Upper lobe of left lung (tissue), 6 donors: ENCODE results near the gene SEL1L3. TPM values are rescaled to one million over a fixed set of nuclear protein-coding genes. Genes with fewer than 3 reads are reported as not detected.

Source experiments
- ATAC-seq, 2 donors: fragments of 200-7000 bp; cut with Tn5 transposase; one replicate each; pipeline ENCODE4 v1.9.1; 2022; ENCODE audit warnings: mild to moderate bottlenecking in 2 of 2, moderate library complexity in 2 of 2; ENCODE audit not compliant: low FRiP score in 2 of 2
- DNase-seq, 2 donors: peaks; one replicate each; pipeline ENCODE4 v3.0.0-alpha.2; 2019 to 2020
- H3K27ac ChIP-seq, 4 donors: fragments of 200-600 bp; sonication (generic); one replicate each; pipeline ENCODE4 v1.5.1; 2016 to 2019
- H3K27me3 ChIP-seq, 4 donors: fragments of 200-600 bp; sonication (generic); one replicate each; pipeline ENCODE4 v1.5.1; 2017 to 2019
- H3K36me3 ChIP-seq, 4 donors: fragments of 200-600 bp; sonication (generic); one replicate each; pipeline ENCODE4 v1.5.1; 2016 to 2019
- H3K4me1 ChIP-seq, 4 donors: fragments of 200-600 bp; sonication (generic); one replicate each; pipeline ENCODE4 v1.5.1; 2018 to 2019
- H3K4me3 ChIP-seq, 4 donors: fragments of 200-600 bp; sonication (generic); one replicate each; pipeline ENCODE4 v1.5.1; 2017 to 2019; ENCODE audit warnings: mild to moderate bottlenecking in 2 of 4, moderate library complexity in 1 of 4
- H3K9me3 ChIP-seq, 4 donors: fragments of 200-600 bp; sonication (generic); one replicate each; pipeline ENCODE4 v1.5.1; 2018 to 2019
- EP300 ChIP-seq, 4 donors: sonication (generic); formaldehyde crosslinking; IDR thresholded peaks; one replicate each; pipeline ENCODE4 v1.5.1; 2017; ENCODE audit warnings: antibody characterized with exemption in 4 of 4, control low read depth in 2 of 4
- POLR2A ChIP-seq, 4 donors: fragments of 450-650 bp; IDR thresholded peaks; one replicate each; pipeline ENCODE4 v1.5.1; 2016 to 2017; ENCODE audit warnings: antibody characterized with exemption in 4 of 4, mild to moderate bottlenecking in 2 of 4
- POLR2AphosphoS5 ChIP-seq, 2 donors: sonication (generic); formaldehyde crosslinking; IDR thresholded peaks; one replicate each; pipeline ENCODE4 v1.5.1; 2017; ENCODE audit warnings: antibody characterized with exemption in 2 of 2
- WGBS, 2 donors: methylation state at CpG; one replicate each; pipeline ENCODE4 v1.1.5; 2017 to 2018; 5-methylcytosine and 5-hydroxymethylcytosine counted together
- total RNA-seq, 6 donors: library from RNA; depleted of rRNA in 4 of 6; stranded (reverse); fragments of >200 nt in 4 of 6; gene quantifications; one replicate each; pipeline versions ENCODE4 v1.1.0 to v1.2.1, GENCODE V29; 2016 to 2021
- TF ChIP-seq, protein P1 (sequence below), 6 experiments: fragments of 450-650 bp in 4 of 6; fragments of 200-600 bp in 2 of 6; sonication (generic) in 2 of 6; IDR thresholded peaks; one replicate each; pipeline ENCODE4 v1.5.1; 2016 to 2019; ENCODE audit warnings: antibody characterized with exemption in 6 of 6
- donor health status: DM: no; HTN: no; CAD: no; lungs with moderate emphysema.
- donor health status: DM: no; HTN: yes; CAD: no; lungs with severe emphysema.

Gene SEL1L3
- total RNA-seq, 6 donors from 2014 or later = 41.7 to 197 (median 64.7) TPM

DNA sequence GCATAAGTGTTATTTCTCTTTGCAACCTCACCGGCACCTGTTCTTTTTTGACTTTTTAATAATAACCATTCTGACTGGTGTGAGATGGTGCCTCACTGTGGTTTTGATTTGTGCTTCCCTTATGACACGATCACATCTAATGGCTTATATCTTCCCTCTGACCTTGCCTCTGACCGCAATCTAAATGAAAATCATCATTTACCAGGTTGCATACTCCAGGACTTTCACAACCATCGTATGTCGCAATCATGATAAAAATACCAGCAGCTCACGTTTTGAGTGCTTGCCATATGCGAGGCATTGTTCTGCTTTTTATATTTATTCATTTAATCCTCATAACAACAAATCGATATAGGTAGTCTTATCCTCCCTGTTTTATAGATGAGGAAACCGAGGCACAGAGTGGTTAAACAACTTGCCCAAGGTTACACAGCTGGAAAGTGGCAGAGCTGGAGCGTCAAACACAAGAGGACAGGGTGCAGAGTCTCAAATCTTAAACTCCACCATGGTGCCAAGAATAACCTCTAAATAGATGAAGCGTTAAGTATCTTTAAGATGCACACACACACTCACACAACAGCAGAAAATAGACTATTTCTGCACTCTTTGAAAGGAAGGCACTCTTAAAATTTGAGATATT is 102.2 kb downstream of the SEL1L3 start:
- Histone ChIP-seq H3K27ac (no peak overlapping the region), H3K27me3 (no peaks in the 10 kb centered on the region), H3K4me1 (no peaks in the 10 kb centered on the region), H3K4me3 (no peak overlapping the region), H3K36me3 (peaks cover 4 to 67% (median 26%) of the 10 kb centered on the region in 4 donors), H3K9me3 (no peaks in the 10 kb centered on the region)
- no peak for ATAC-seq
- WGBS, 2 donors = 49 to 76% methylated on average over 11 of the region's 11 CpGs
- DNase-seq = no peak
- TF ChIP-seq EP300 (IDR thresholded peaks at IDR 0.05) (no peak), POLR2AphosphoS5 (IDR thresholded peaks at IDR 0.05) (no peak), POLR2A (IDR thresholded peaks at IDR 0.05) (no peak)
- TF ChIP-seq, protein P1, sequence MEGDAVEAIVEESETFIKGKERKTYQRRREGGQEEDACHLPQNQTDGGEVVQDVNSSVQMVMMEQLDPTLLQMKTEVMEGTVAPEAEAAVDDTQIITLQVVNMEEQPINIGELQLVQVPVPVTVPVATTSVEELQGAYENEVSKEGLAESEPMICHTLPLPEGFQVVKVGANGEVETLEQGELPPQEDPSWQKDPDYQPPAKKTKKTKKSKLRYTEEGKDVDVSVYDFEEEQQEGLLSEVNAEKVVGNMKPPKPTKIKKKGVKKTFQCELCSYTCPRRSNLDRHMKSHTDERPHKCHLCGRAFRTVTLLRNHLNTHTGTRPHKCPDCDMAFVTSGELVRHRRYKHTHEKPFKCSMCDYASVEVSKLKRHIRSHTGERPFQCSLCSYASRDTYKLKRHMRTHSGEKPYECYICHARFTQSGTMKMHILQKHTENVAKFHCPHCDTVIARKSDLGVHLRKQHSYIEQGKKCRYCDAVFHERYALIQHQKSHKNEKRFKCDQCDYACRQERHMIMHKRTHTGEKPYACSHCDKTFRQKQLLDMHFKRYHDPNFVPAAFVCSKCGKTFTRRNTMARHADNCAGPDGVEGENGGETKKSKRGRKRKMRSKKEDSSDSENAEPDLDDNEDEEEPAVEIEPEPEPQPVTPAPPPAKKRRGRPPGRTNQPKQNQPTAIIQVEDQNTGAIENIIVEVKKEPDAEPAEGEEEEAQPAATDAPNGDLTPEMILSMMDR (IDR thresholded peaks at IDR 0.05) = no peak

DNA sequence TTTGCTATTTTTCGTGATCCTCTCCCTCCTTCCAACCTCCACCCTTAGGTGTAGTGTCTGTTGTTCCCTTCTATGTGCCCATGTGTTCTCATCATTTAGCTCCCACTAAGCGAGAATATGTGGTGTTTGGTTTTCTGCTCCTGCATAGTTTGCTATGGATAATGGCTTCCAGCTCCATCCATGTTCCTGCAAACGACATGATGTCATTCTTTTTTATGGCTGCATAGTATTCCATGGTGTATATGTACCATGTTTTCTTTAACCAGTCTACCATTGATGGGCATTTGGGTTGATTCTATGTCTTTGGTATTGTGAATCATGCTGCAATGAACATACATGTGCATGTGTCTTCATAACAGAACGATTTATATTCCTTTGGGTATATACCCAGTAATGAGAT is 102.7 kb downstream of the SEL1L3 start:
- no peaks in the 10 kb centered on the region for H3K27me3 ChIP-seq
- peaks cover 4 to 64% (median 22%) of the 10 kb centered on the region in 4 donors for H3K36me3 ChIP-seq
- no peaks in the 10 kb centered on the region for H3K9me3 ChIP-seq
- DNase-seq (no peak), ATAC-seq (no peak)
- no peak overlapping the region for H3K4me3 ChIP-seq
- H3K4me1 ChIP-seq = no peaks in the 10 kb centered on the region
- TF ChIP-seq EP300 (IDR thresholded peaks at IDR 0.05) (no peak), POLR2AphosphoS5 (IDR thresholded peaks at IDR 0.05) (no peak), POLR2A (IDR thresholded peaks at IDR 0.05) (no peak)
- TF ChIP-seq, protein P1 (IDR thresholded peaks at IDR 0.05) = no peak
- no peak overlapping the region for H3K27ac ChIP-seq
- WGBS, 2 donors = 97 to 98% methylated on average over 4 of the region's 4 CpGs

DNA sequence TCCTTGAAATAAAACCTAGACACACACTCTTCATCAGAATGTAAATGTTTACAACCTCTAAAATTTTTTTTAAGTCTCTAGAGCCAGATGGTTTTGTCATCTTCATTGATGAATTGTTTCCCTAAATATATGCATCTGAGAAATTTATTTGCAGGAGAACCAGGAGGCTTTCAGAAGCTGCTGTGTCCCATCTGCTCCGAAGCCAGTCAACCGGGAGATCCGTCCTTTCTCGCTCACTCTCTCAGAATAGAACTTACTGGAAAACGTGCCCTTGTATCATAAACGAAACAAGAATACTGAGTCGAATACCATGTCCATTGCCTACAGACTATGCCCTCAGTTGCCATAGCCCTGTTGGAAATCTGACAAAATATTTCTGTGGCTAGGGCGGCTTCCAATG is 103.7 kb downstream of the SEL1L3 start:
- no peak overlapping the region for H3K4me3 ChIP-seq
- H3K27ac ChIP-seq = no peak overlapping the region
- H3K36me3 ChIP-seq = peaks cover 4 to 56% (median 14%) of the 10 kb centered on the region in 4 donors
- no peaks in the 10 kb centered on the region for H3K9me3 ChIP-seq
- DNase-seq (no peak), ATAC-seq (no peak)
- TF ChIP-seq, protein P1 (IDR thresholded peaks at IDR 0.05) = no peak
- TF ChIP-seq POLR2AphosphoS5 (IDR thresholded peaks at IDR 0.05) (no peak), POLR2A (IDR thresholded peaks at IDR 0.05) (no peak), EP300 (IDR thresholded peaks at IDR 0.05) (no peak)
- H3K27me3 ChIP-seq = no peaks in the 10 kb centered on the region
- H3K4me1 ChIP-seq = no peaks in the 10 kb centered on the region
- 90 to 92% methylated on average over 8 of the region's 8 CpGs for WGBS, 2 donors

DNA sequence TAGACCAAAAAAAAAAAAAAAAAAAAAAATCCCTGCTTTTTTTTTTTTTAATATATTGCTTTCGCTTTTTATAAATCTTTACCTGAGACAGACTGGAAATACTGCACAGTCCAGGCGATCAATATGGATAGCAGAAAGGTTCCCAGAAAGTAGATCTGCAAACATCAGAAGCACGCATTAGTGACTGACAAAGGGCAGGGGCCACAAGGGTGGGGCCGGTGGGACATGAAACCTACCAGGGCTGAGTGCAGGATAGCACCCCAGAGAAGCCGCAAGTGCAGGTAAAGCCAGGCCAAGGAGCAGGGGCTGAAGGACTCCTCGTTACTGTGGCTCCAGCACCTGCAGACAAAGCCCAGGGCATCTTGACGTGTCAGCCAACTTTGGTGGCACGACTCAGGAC is 105.3 kb downstream of the SEL1L3 start:
- ATAC-seq = no peak
- no peak for DNase-seq

DNA sequence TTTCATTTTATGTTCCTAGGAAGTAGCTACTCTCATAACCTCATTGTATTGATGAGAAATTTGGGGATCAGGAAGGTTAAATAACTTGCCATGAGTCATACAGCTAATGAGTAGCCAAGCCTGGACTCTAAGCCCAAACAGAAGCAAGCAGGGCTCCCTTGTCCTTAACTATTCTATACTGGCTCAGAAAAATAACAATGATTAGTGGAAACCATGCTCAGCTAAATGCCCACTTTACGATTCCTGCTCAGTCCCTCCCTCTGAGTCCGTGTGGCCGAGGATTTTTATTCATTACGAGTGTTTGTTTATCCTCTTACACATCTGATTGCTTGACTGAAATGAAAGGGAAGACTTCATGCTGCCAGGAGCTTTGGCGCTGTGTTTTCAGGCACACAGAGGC is 106.3 kb downstream of the SEL1L3 start:
- Histone ChIP-seq H3K4me1 (no peaks in the 10 kb centered on the region), H3K4me3 (no peak overlapping the region), H3K27me3 (no peaks in the 10 kb centered on the region), H3K27ac (no peak overlapping the region), H3K36me3 (peaks cover 0 to 36% (median 10%) of the 10 kb centered on the region in 4 donors), H3K9me3 (no peaks in the 10 kb centered on the region)
- DNase-seq = no peak
- no peak for ATAC-seq
- WGBS, 2 donors = 64 to 71% methylated on average over 5 of the region's 5 CpGs
- TF ChIP-seq POLR2A (IDR thresholded peaks at IDR 0.05) (no peak), EP300 (IDR thresholded peaks at IDR 0.05) (no peak), POLR2AphosphoS5 (IDR thresholded peaks at IDR 0.05) (no peak)
- TF ChIP-seq, protein P1 (IDR thresholded peaks at IDR 0.05) = no peak

More for the DNA sequence above, 105.3 kb downstream of the SEL1L3 start:
- Histone ChIP-seq H3K9me3 (no peaks in the 10 kb centered on the region), H3K4me3 (no peak overlapping the region), H3K4me1 (no peaks in the 10 kb centered on the region), H3K27me3 (no peaks in the 10 kb centered on the region), H3K27ac (no peak overlapping the region), H3K36me3 (peaks cover 4 to 44% (median 10%) of the 10 kb centered on the region in 4 donors)
- TF ChIP-seq POLR2AphosphoS5 (IDR thresholded peaks at IDR 0.05) = no peak
- 91 to 96% methylated on average over 8 of the region's 8 CpGs for WGBS, 2 donors
